Central memory CD8-positive, alpha-beta T cell (primary cell): Measurements from ENCODE around the gene OGT.
"Not testable (repeated sequence)": the region's sequence is repeated elsewhere in the genome, so short reads cannot be mapped to it uniquely, and the experiment has no call there.

ENCODE experiments used
- ATAC-seq: fragments of 150-1000 bp; cut with Tn5 transposase; replicated peaks from 2 replicates; pipeline ENCODE4 v1.10.0; 2022; ENCODE audit warnings: mild to moderate bottlenecking, moderate FRiP score, moderate number of reproducible peaks; ENCODE audit not compliant: poor library complexity, severe bottlenecking; ENCODE audit errors: extremely low read depth
- DNase-seq, 2 donors: peaks; one replicate each; pipeline ENCODE4 v3.0.0; 2021; ENCODE audit warnings: low spot score in 2 of 2
- H3K27ac Mint-ChIP-seq: one replicate; pipeline ENCODE4 v1.8.0; 2022; ENCODE audit warnings: low read depth, mild to moderate bottlenecking, moderate library complexity, mixed read lengths
- H3K27me3 Mint-ChIP-seq: one replicate; pipeline ENCODE4 v1.8.0; 2022; ENCODE audit warnings: mixed read lengths
- H3K36me3 Mint-ChIP-seq: one replicate; pipeline ENCODE4 v1.8.0; 2022; ENCODE audit warnings: mild to moderate bottlenecking, moderate library complexity, mixed read lengths; ENCODE audit not compliant: insufficient read depth
- H3K4me1 Mint-ChIP-seq: one replicate; pipeline ENCODE4 v1.8.0; 2022; ENCODE audit warnings: mixed read lengths
- H3K4me3 Mint-ChIP-seq: one replicate; pipeline ENCODE4 v1.8.0; 2022; ENCODE audit warnings: mild to moderate bottlenecking, moderate library complexity, mixed read lengths
- H3K9me3 Mint-ChIP-seq: one replicate; pipeline ENCODE4 v1.8.0; 2022; ENCODE audit warnings: mixed read lengths

Gene OGT

GRCh38 chrX:71542825-71543224 is 9.9 kb downstream of the OGT start:
- ATAC-seq: no peak
- peaks cover 63% of the 10 kb centered on the region for H3K36me3 Mint-ChIP-seq
- peak overlapping the region; percentile 59 for H3K27ac Mint-ChIP-seq
- peaks cover 42% of the 10 kb centered on the region for H3K4me1 Mint-ChIP-seq
- no peaks in the 10 kb centered on the region for H3K27me3 Mint-ChIP-seq
- H3K4me3 Mint-ChIP-seq: peak overlapping the region; percentile 71
- no peaks in the 10 kb centered on the region for H3K9me3 Mint-ChIP-seq
- DNase-seq: no peak

- no peak for DNase-seq
- H3K4me1 Mint-ChIP-seq: peaks cover 42% of the 10 kb centered on the region
- no peaks in the 10 kb centered on the region for H3K9me3 Mint-ChIP-seq
- H3K4me3 Mint-ChIP-seq: peak overlapping the region; percentile 45
- H3K27me3 Mint-ChIP-seq: no peaks in the 10 kb centered on the region
- ATAC-seq: no peak
- no peak overlapping the region for H3K27ac Mint-ChIP-seq
- peaks cover 66% of the 10 kb centered on the region for H3K36me3 Mint-ChIP-seq
Measured at GRCh38 chrX:71543316-71543715, 10.4 kb downstream of the OGT start.

GRCh38 chrX:71545364-71545763 is 12.5 kb downstream of the OGT start:
- no peak overlapping the region for H3K4me3 Mint-ChIP-seq
- no peaks in the 10 kb centered on the region for H3K27me3 Mint-ChIP-seq
- no peaks in the 10 kb centered on the region for H3K9me3 Mint-ChIP-seq
- no peak for ATAC-seq
- H3K36me3 Mint-ChIP-seq: peaks cover 72% of the 10 kb centered on the region
- peaks cover 32% of the 10 kb centered on the region for H3K4me1 Mint-ChIP-seq
- no peak overlapping the region for H3K27ac Mint-ChIP-seq
- DNase-seq: no peak

- ATAC-seq (no peak), DNase-seq (no peak)
- H3K4me1 Mint-ChIP-seq: peaks cover 22% of the 10 kb centered on the region
- no peaks in the 10 kb centered on the region for H3K27me3 Mint-ChIP-seq
- no peak overlapping the region for H3K4me3 Mint-ChIP-seq
- no peaks in the 10 kb centered on the region for H3K9me3 Mint-ChIP-seq
- H3K27ac Mint-ChIP-seq: no peak overlapping the region
- peaks cover 71% of the 10 kb centered on the region for H3K36me3 Mint-ChIP-seq
Measured at GRCh38 chrX:71546879-71547278, 14.0 kb downstream of the OGT start.

GRCh38 chrX:71547339-71547738 is 14.4 kb downstream of the OGT start:
- no peak overlapping the region for H3K27ac Mint-ChIP-seq
- peaks cover 72% of the 10 kb centered on the region for H3K36me3 Mint-ChIP-seq
- DNase-seq (no peak), ATAC-seq (no peak)
- H3K27me3 Mint-ChIP-seq: no peaks in the 10 kb centered on the region
- peaks cover 17% of the 10 kb centered on the region for H3K4me1 Mint-ChIP-seq
- H3K4me3 Mint-ChIP-seq: no peak overlapping the region
- no peaks in the 10 kb centered on the region for H3K9me3 Mint-ChIP-seq

GRCh38 chrX:71549986-71550385 is 17.1 kb downstream of the OGT start:
- no peaks in the 10 kb centered on the region for H3K9me3 Mint-ChIP-seq
- H3K4me1 Mint-ChIP-seq: peaks cover 6% of the 10 kb centered on the region
- H3K27ac Mint-ChIP-seq: no peak overlapping the region
- H3K4me3 Mint-ChIP-seq: no peak overlapping the region
- peaks cover 70% of the 10 kb centered on the region for H3K36me3 Mint-ChIP-seq
- no peak for DNase-seq
- ATAC-seq: no peak
- H3K27me3 Mint-ChIP-seq: no peaks in the 10 kb centered on the region

GRCh38 chrX:71550578-71550977 is 17.7 kb downstream of the OGT start:
- H3K27ac Mint-ChIP-seq: no peak overlapping the region
- H3K27me3 Mint-ChIP-seq: no peaks in the 10 kb centered on the region
- peaks cover 72% of the 10 kb centered on the region for H3K36me3 Mint-ChIP-seq
- no peak for DNase-seq
- H3K4me1 Mint-ChIP-seq: peaks cover 6% of the 10 kb centered on the region
- no peaks in the 10 kb centered on the region for H3K9me3 Mint-ChIP-seq
- no peak for ATAC-seq
- H3K4me3 Mint-ChIP-seq: no peak overlapping the region

- Mint-ChIP-seq H3K27ac (peak overlapping the region; percentile 77), H3K9me3 (no peaks in the 10 kb centered on the region), H3K4me3 (peak overlapping the region; percentile 4), H3K4me1 (no peaks in the 10 kb centered on the region), H3K27me3 (no peaks in the 10 kb centered on the region), H3K36me3 (peaks cover 71% of the 10 kb centered on the region)
- DNase-seq (no peak), ATAC-seq (no peak)
Measured at GRCh38 chrX:71556036-71556435, 23.1 kb downstream of the OGT start.

- H3K27ac Mint-ChIP-seq: no peak overlapping the region
- H3K4me1 Mint-ChIP-seq: peaks cover 9% of the 10 kb centered on the region
- ATAC-seq (no peak), DNase-seq (no peak)
- no peaks in the 10 kb centered on the region for H3K9me3 Mint-ChIP-seq
- H3K4me3 Mint-ChIP-seq: no peak overlapping the region
- H3K27me3 Mint-ChIP-seq: no peaks in the 10 kb centered on the region
- H3K36me3 Mint-ChIP-seq: peaks cover 80% of the 10 kb centered on the region
Measured at GRCh38 chrX:71558920-71559319, 26.0 kb downstream of the OGT start.

- Mint-ChIP-seq H3K4me1 (peaks cover 13% of the 10 kb centered on the region), H3K36me3 (peaks cover 83% of the 10 kb centered on the region)
- not testable (repeated sequence) for H3K9me3 Mint-ChIP-seq, DNase-seq, ATAC-seq, H3K27ac Mint-ChIP-seq, H3K27me3 Mint-ChIP-seq, H3K4me3 Mint-ChIP-seq
Measured at GRCh38 chrX:71559773-71560172, 26.9 kb downstream of the OGT start.

GRCh38 chrX:71563921-71564320 is 31.0 kb downstream of the OGT start:
- Mint-ChIP-seq H3K4me1 (peaks cover 13% of the 10 kb centered on the region), H3K27ac (peak overlapping the region; percentile 6), H3K36me3 (peaks cover 87% of the 10 kb centered on the region)

GRCh38 chrX:71565474-71566041 is 32.7 kb downstream of the OGT start:
- no peak overlapping the region for H3K4me3 Mint-ChIP-seq
- H3K4me1 Mint-ChIP-seq: peaks cover 13% of the 10 kb centered on the region
- H3K36me3 Mint-ChIP-seq: peaks cover 91% of the 10 kb centered on the region
- H3K27ac Mint-ChIP-seq: no peak overlapping the region
- H3K9me3 Mint-ChIP-seq: no peaks in the 10 kb centered on the region
- DNase-seq (no peak), ATAC-seq (no peak)
- H3K27me3 Mint-ChIP-seq: no peaks in the 10 kb centered on the region

More at GRCh38 chrX:71563921-71564320, 31.0 kb downstream of the OGT start:
- Mint-ChIP-seq H3K27me3 (no peaks in the 10 kb centered on the region), H3K9me3 (no peaks in the 10 kb centered on the region), H3K4me3 (no peak overlapping the region)
- ATAC-seq (no peak), DNase-seq (no peak)

GRCh38 chrX:71571390-71571789 is 38.5 kb downstream of the OGT start:
- H3K27me3 Mint-ChIP-seq, H3K4me1 Mint-ChIP-seq, ATAC-seq, H3K4me3 Mint-ChIP-seq, DNase-seq, H3K9me3 Mint-ChIP-seq, H3K27ac Mint-ChIP-seq: not testable (repeated sequence)
- peaks cover 78% of the 10 kb centered on the region for H3K36me3 Mint-ChIP-seq
